HepG2 (cell line): ENCODE data around the gene RGS14. TPM values are rescaled to one million over a fixed set of nuclear protein-coding genes. Genes with fewer than 3 reads are reported as not detected.

Source experiments
- ESRRA ChIP-seq: sonication (generic); formaldehyde crosslinking; IDR thresholded peaks from 2 replicates; pipeline ENCODE4 v1.5.1; 2020; ENCODE audit warnings: mild to moderate bottlenecking, low read depth, missing genetic modification reagents
- HNRNPUL1 ChIP-seq: fragments of 200-400 bp; formaldehyde crosslinking; IDR thresholded peaks from 2 replicates; pipeline ENCODE4 v1.6.1; 2017; ENCODE audit warnings: low read depth, mild to moderate bottlenecking, low read length, moderate library complexity
- MAZ ChIP-seq, 2 experiments: sonication (generic) in 1 of 2; formaldehyde crosslinking in 1 of 2; IDR thresholded peaks; 2 replicates each; pipeline versions ENCODE4 v1.5.0 to v1.6.1; 2012 to 2020; ENCODE audit warnings: low read depth in 2 of 2, mild to moderate bottlenecking in 2 of 2, borderline replicate concordance in 1 of 2, improper control_type of control experiment in 1 of 2, low read length in 1 of 2, missing genetic modification reagents in 1 of 2, moderate library complexity in 1 of 2
- MIXL1 ChIP-seq: IDR thresholded peaks from 2 replicates; pipeline ENCODE4 v1.6.1; 2016
- MXI1 ChIP-seq: IDR thresholded peaks from 3 replicates; pipeline ENCODE4 v1.6.1; 2012; ENCODE audit warnings: low read depth, low read length, inconsistent platforms, borderline replicate concordance
- PBX3 ChIP-seq: sonication (generic); formaldehyde crosslinking; IDR thresholded peaks from 2 replicates; pipeline ENCODE4 v1.8.1; 2023; ENCODE audit warnings: missing genetic modification reagents, inconsistent platforms, borderline replicate concordance
- REL ChIP-seq: sonication (generic); formaldehyde crosslinking; conservative IDR thresholded peaks from 2 replicates; pipeline ENCODE4 v1.8.0; 2022; ENCODE audit warnings: mild to moderate bottlenecking, missing genetic modification reagents, moderate library complexity
- SSRP1 ChIP-seq: IDR thresholded peaks from 2 replicates; pipeline ENCODE4 v1.6.1; 2016; ENCODE audit warnings: control low read depth
- ZMYM4 ChIP-seq: sonication (generic); formaldehyde crosslinking; IDR thresholded peaks from 2 replicates; pipeline ENCODE4 v1.8.1; 2023; ENCODE audit warnings: mild to moderate bottlenecking, missing genetic modification reagents
- ZNF280D ChIP-seq: sonication (generic); formaldehyde crosslinking; IDR thresholded peaks from 2 replicates; pipeline ENCODE4 v1.5.1; 2020; ENCODE audit warnings: mild to moderate bottlenecking, missing genetic modification reagents
- ZNF619 ChIP-seq: sonication (generic); formaldehyde crosslinking; IDR thresholded peaks from 2 replicates; pipeline ENCODE4 v1.4.0; 2020; ENCODE audit warnings: mild to moderate bottlenecking, missing genetic modification reagents
- ZNF670 ChIP-seq: sonication (generic); formaldehyde crosslinking; IDR thresholded peaks from 2 replicates; pipeline ENCODE4 v1.8.0; 2022; ENCODE audit warnings: mild to moderate bottlenecking, missing genetic modification reagents, borderline replicate concordance
- ZNF674 ChIP-seq: sonication (generic); formaldehyde crosslinking; IDR thresholded peaks from 2 replicates; pipeline ENCODE4 v1.5.0; 2020; ENCODE audit warnings: low read depth, mild to moderate bottlenecking, missing genetic modification reagents
- polyA plus RNA-seq, 8 experiments: library from polyadenylated mRNA; depleted of rRNA in 3 of 8; stranded (reverse) in 7 of 8; unstranded in 1 of 8; fragments of >200 nt; fragmentation: Illumina TruSeq in 4 of 8; extraction: Trizol in 4 of 8; gene quantifications; 2 replicates each; pipeline versions ENCODE4 v1.2.1 to v1.2.3, GENCODE V29; 2011 to 2016; ENCODE audit warnings: low read depth in 4 of 8, missing spikeins in 1 of 8, mixed read lengths in 1 of 8; ENCODE audit not compliant: insufficient read depth in 1 of 8
- total RNA-seq, 5 experiments: library from RNA; depleted of rRNA; stranded (reverse); fragments of >200 nt; fragmentation: Illumina TruSeq; extraction: Trizol; gene quantifications; 2 replicates each; pipeline ENCODE4 v1.2.3, GENCODE V29; 2016; ENCODE audit warnings: low read depth in 1 of 5
- TF ChIP-seq, protein P1 (sequence below): sonication (generic); formaldehyde crosslinking; IDR thresholded peaks from 2 replicates; pipeline ENCODE4 v1.9.0; 2021; ENCODE audit warnings: missing genetic modification reagents, mild to moderate bottlenecking, borderline replicate concordance
- TF ChIP-seq, protein P2 (sequence below): sonication (generic); formaldehyde crosslinking; IDR thresholded peaks from 2 replicates; pipeline ENCODE4 v1.4.0; 2020; ENCODE audit warnings: mild to moderate bottlenecking, missing genetic modification reagents
- TF ChIP-seq, protein P3 (sequence below): fragments of 450-650 bp; IDR thresholded peaks from 2 replicates; pipeline ENCODE4 v1.6.1; 2017; ENCODE audit warnings: mild to moderate bottlenecking
- TF ChIP-seq, protein P4 (sequence below): sonication (generic); formaldehyde crosslinking; conservative IDR thresholded peaks from 2 replicates; pipeline ENCODE4 v1.8.1; 2023; ENCODE audit warnings: missing genetic modification reagents

RGS14 gene
- total and polyA plus RNA-seq, 2 of the 13 experiments (the other 11 are each of a cell fraction or from before 2014, with no cell fraction given), result 11.1 to 17.2 TPM

DNA sequence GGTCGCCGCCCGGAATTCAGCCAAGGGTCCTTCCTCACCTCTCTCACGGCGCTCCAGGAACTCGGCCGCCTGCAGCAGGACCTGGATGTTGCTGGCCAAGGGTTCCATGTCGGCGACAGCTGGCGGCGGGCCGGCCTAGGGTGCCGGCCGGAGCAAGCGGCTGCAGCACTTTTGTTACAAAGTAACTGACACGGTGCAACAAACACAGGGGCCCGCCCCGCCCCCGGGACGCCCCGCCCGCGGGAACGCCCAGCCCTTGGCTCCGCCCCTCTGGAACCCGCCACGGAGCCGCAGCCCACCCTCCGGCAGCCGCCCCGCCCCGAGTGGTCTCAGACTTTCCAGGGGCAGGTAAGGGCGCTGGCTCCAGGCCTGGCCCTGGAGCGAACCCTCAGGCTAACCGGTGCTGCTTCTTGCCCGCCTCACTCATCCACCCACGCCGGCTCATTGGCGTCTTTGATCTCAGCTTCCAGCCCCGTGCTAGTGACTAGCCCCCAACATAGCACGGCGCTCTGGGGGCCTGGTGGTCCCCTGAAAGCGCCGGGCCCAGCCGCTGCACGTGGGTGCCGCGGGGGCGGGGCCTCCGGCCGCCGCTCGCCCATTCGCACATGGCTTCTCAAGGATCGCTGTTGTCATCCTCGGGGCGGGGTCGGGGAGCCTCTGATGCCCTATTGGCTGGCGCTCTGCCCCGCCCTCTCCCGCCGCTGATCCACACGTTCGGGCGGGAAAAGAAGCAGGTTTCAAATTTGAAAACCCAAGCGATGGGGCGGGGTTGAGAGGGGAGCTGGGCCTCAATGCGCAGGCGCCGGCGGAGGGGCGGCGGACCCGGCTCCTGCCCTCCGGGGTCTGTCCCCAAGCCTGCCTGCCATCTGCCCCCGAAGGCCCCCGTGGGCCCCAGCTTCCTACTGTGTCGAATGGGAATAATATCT, 45.7 kb upstream of the RGS14 start, which contains the start of gene MXD3 (continued):
- TF ChIP-seq ZNF670 (CRISPR knock-in tag), result 0 out of 2 replicates have a peak, but pooled peaks have one; percentile 59
- TF ChIP-seq, protein P1, sequence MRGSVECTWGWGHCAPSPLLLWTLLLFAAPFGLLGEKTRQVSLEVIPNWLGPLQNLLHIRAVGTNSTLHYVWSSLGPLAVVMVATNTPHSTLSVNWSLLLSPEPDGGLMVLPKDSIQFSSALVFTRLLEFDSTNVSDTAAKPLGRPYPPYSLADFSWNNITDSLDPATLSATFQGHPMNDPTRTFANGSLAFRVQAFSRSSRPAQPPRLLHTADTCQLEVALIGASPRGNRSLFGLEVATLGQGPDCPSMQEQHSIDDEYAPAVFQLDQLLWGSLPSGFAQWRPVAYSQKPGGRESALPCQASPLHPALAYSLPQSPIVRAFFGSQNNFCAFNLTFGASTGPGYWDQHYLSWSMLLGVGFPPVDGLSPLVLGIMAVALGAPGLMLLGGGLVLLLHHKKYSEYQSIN, result no peak
- TF ChIP-seq HNRNPUL1, result no peak
- TF ChIP-seq PBX3 (CRISPR knock-in tag), result no peak
- TF ChIP-seq ZNF674 (CRISPR knock-in tag), result no peak
- peak; percentile 81 for TF ChIP-seq MAZ (IDR thresholded peaks at IDR 0.05; ENCODE audit: borderline replicate concordance, low read depth, low read length)
- peak; percentile 56; the same call in 1 of the 2 replicates for TF ChIP-seq MAZ (CRISPR knock-in tag; IDR thresholded peaks at IDR 0.05; ENCODE audit: low read depth)
- TF ChIP-seq, protein P2, sequence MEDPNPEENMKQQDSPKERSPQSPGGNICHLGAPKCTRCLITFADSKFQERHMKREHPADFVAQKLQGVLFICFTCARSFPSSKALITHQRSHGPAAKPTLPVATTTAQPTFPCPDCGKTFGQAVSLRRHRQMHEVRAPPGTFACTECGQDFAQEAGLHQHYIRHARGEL, result no peak
- TF ChIP-seq, protein P3, sequence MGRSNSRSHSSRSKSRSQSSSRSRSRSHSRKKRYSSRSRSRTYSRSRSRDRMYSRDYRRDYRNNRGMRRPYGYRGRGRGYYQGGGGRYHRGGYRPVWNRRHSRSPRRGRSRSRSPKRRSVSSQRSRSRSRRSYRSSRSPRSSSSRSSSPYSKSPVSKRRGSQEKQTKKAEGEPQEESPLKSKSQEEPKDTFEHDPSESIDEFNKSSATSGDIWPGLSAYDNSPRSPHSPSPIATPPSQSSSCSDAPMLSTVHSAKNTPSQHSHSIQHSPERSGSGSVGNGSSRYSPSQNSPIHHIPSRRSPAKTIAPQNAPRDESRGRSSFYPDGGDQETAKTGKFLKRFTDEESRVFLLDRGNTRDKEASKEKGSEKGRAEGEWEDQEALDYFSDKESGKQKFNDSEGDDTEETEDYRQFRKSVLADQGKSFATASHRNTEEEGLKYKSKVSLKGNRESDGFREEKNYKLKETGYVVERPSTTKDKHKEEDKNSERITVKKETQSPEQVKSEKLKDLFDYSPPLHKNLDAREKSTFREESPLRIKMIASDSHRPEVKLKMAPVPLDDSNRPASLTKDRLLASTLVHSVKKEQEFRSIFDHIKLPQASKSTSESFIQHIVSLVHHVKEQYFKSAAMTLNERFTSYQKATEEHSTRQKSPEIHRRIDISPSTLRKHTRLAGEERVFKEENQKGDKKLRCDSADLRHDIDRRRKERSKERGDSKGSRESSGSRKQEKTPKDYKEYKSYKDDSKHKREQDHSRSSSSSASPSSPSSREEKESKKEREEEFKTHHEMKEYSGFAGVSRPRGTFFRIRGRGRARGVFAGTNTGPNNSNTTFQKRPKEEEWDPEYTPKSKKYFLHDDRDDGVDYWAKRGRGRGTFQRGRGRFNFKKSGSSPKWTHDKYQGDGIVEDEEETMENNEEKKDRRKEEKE, result no peak
- TF ChIP-seq, protein P4, sequence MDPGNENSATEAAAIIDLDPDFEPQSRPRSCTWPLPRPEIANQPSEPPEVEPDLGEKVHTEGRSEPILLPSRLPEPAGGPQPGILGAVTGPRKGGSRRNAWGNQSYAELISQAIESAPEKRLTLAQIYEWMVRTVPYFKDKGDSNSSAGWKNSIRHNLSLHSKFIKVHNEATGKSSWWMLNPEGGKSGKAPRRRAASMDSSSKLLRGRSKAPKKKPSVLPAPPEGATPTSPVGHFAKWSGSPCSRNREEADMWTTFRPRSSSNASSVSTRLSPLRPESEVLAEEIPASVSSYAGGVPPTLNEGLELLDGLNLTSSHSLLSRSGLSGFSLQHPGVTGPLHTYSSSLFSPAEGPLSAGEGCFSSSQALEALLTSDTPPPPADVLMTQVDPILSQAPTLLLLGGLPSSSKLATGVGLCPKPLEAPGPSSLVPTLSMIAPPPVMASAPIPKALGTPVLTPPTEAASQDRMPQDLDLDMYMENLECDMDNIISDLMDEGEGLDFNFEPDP (CRISPR knock-in tag), result no peak
- TF ChIP-seq REL (CRISPR knock-in tag), result 0 out of 2 replicates have a peak, but pooled peaks have one; percentile 60
- TF ChIP-seq MIXL1 (CRISPR knock-in tag), result no peak
- no peak for TF ChIP-seq ZNF619 (CRISPR knock-in tag)
- TF ChIP-seq ZNF280D (CRISPR knock-in tag), result no peak
- no peak for TF ChIP-seq SSRP1 (CRISPR knock-in tag)
- no peak for TF ChIP-seq ESRRA (CRISPR knock-in tag)
- TF ChIP-seq MXI1, result peak; percentile 99
- TF ChIP-seq ZMYM4 (CRISPR knock-in tag), result 0 out of 2 replicates have a peak, but pooled peaks have one; percentile 64
